Thoracic aorta (tissue), 2 donors: ENCODE measurements around the gene GPC6. TPM values are rescaled to one million over a fixed set of nuclear protein-coding genes. Genes with fewer than 3 reads are reported as not detected.

Source experiments
- ATAC-seq: fragments of 150-250 bp; one replicate; pipeline ENCODE4 v1.8.0; 2017; ENCODE audit warnings: low read depth; ENCODE audit not compliant: insufficient number of reproducible peaks, low FRiP score
- DNase-seq: peaks from one replicate; pipeline ENCODE4 v3.0.0-alpha.2; 2020; ENCODE audit warnings: low spot score
- H3K27ac ChIP-seq, 2 donors: fragments of 200-600 bp; sonication (generic); 1 replicate in 1 of 2; 2 replicates in 1 of 2; pipeline ENCODE4 v1.5.1; 2016; ENCODE audit warnings: mild to moderate bottlenecking in 2 of 2, moderate library complexity in 2 of 2
- H3K27me3 ChIP-seq: fragments of 200-600 bp; sonication (generic); replicated peaks from 2 replicates; pipeline ENCODE4 v1.6.0; 2016; ENCODE audit warnings: mild to moderate bottlenecking; ENCODE audit not compliant: insufficient read depth
- H3K36me3 ChIP-seq: fragments of 200-600 bp; sonication (generic); one replicate; pipeline ENCODE4 v1.5.1; 2016
- H3K4me1 ChIP-seq, 2 donors: fragments of 200-600 bp; sonication (generic); 1 replicate in 1 of 2; 2 replicates in 1 of 2; pipeline versions ENCODE4 v1.5.1 to v1.6.0; 2016; ENCODE audit warnings: low read depth in 2 of 2, mild to moderate bottlenecking in 1 of 2; ENCODE audit not compliant: control insufficient read depth in 1 of 2
- H3K4me3 ChIP-seq: fragments of 200-600 bp; sonication (generic); 2 replicates; pipeline ENCODE4 v1.5.1; 2016; ENCODE audit warnings: mild to moderate bottlenecking
- H3K9me3 ChIP-seq: fragments of 200-600 bp; sonication (generic); 2 replicates; pipeline ENCODE4 v1.5.1; 2016
- CTCF ChIP-seq: fragments of 200-600 bp; sonication (generic); IDR thresholded peaks from one replicate; pipeline ENCODE4 v1.5.1; 2019; ENCODE audit warnings: antibody characterized with exemption
- total RNA-seq, 2 donors: library from RNA; depleted of rRNA; stranded (reverse); fragments of >200 nt; gene quantifications; one replicate each; pipeline versions ENCODE4 v1.1.0 to v1.2.3, GENCODE V29; 2016

The GPC6 gene
- total RNA-seq, 2 donors from 2014 or later = 34.9 to 56.4 TPM

- H3K27me3 ChIP-seq = no peaks in the 10 kb centered on the region
- no peak for TF ChIP-seq CTCF
- no peak for ATAC-seq
- no peak for DNase-seq
- no peaks in the 10 kb centered on the region for H3K4me1 ChIP-seq
- H3K36me3 ChIP-seq = no peaks in the 10 kb centered on the region
- no peak overlapping the region for H3K27ac ChIP-seq
- H3K9me3 ChIP-seq = no peaks in the 10 kb centered on the region
- H3K4me3 ChIP-seq = no peak overlapping the region
Measured at GRCh38 chr13:93407551-93407950, 180.9 kb downstream of the GPC6 start.

GRCh38 chr13:93409001-93409400, 182.4 kb downstream of the GPC6 start:
- no peak for DNase-seq
- no peaks in the 10 kb centered on the region for H3K36me3 ChIP-seq
- H3K9me3 ChIP-seq = no peaks in the 10 kb centered on the region
- no peaks in the 10 kb centered on the region for H3K27me3 ChIP-seq
- H3K4me3 ChIP-seq = no peak overlapping the region
- H3K4me1 ChIP-seq = peaks cover 0 to 1% of the 10 kb centered on the region in 2 donors
- no peak overlapping the region for H3K27ac ChIP-seq
- no peak for TF ChIP-seq CTCF
- no peak for ATAC-seq

DNA sequence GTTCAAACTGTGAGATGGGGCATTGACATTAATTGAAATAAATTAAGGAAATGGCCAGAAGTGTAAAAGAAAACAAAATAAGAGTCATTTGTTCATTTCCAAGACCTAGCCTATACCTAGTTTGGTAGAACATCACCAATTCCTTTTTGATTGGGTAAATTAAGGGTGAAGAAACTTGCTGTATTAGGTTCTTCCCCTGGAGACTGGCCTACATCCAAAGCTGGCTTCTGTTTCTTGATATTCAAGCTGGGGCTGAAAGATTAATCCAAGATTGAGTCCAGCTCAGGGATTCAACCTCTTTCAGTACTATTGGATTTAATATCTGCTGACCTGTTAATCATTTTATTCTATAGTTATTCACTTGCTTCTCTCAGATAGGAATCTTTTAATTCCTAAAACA, 183.2 kb downstream of the GPC6 start:
- peaks cover 6 to 9% of the 10 kb centered on the region in 2 donors for H3K4me1 ChIP-seq
- no peak overlapping the region for H3K27ac ChIP-seq
- no peaks in the 10 kb centered on the region for H3K36me3 ChIP-seq
- no peaks in the 10 kb centered on the region for H3K27me3 ChIP-seq
- no peak for TF ChIP-seq CTCF
- H3K4me3 ChIP-seq = no peak overlapping the region
- ATAC-seq (no peak), DNase-seq (no peak)
- H3K9me3 ChIP-seq = no peaks in the 10 kb centered on the region

- Histone ChIP-seq H3K36me3 (no peaks in the 10 kb centered on the region), H3K4me1 (peaks cover 8 to 10% of the 10 kb centered on the region in 2 donors), H3K27ac (no peak overlapping the region), H3K27me3 (no peaks in the 10 kb centered on the region), H3K9me3 (no peaks in the 10 kb centered on the region), H3K4me3 (no peak overlapping the region)
- DNase-seq (no peak), ATAC-seq (no peak)
- TF ChIP-seq CTCF = no peak
Measured at GRCh38 chr13:93411186-93411680, 184.6 kb downstream of the GPC6 start.

GRCh38 chr13:93412676-93413075, 186.1 kb downstream of the GPC6 start:
- ATAC-seq = no peak
- TF ChIP-seq CTCF = no peak
- H3K4me3 ChIP-seq = no peak overlapping the region
- peaks cover 8 to 17% of the 10 kb centered on the region in 2 donors for H3K4me1 ChIP-seq
- H3K9me3 ChIP-seq = no peaks in the 10 kb centered on the region
- H3K27ac ChIP-seq = no peak overlapping the region
- no peak for DNase-seq
- no peaks in the 10 kb centered on the region for H3K27me3 ChIP-seq
- H3K36me3 ChIP-seq = no peaks in the 10 kb centered on the region
